Measurements from ENCODE around the gene RALGPS1. TPM values are rescaled to one million over a fixed set of nuclear protein-coding genes. Genes with fewer than 3 reads are reported as not detected.

RALGPS1 gene
- total RNA-seq, 1 experiment from 2014 or later: 28.5 TPM

DNA sequence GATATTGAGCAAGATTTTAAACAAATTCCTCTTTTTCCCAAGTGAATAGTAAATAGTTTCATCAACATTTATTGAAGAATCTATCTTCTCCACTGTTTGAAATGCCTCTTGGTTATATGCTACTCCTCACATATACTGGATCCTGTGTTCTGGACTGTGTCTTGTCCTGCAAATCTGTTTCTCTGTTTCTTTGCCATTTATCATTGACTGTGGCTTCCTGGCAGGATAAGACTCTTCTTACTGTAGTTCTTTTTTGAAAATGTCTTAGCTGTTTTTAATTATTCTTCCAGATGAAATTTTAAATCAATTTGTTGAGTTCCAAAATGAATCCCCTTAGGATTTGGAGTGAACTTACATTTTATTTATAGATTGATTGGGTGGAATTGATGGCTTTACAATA, 27.8 kb downstream of the RALGPS1 start:
- no peak for DNase-seq (ENCODE audit: low spot score)
- Mint-ChIP-seq H3K27me3 (ENCODE audit: low read depth) (no peaks in the 10 kb centered on the region; the same call in 1 of the 2 replicates), H3K27ac (no peak overlapping the region), H3K4me3 (no peak overlapping the region), H3K4me1 (peaks cover 20% of the 10 kb centered on the region), H3K36me3 (peaks cover under 1% of the 10 kb centered on the region; the same call in 1 of the 2 replicates), H3K9me3 (peaks cover 1% of the 10 kb centered on the region)
- ATAC-seq: no peak
- ChIA-PET CTCF (interaction anchor here (0.8 to 3.8 kb wide), 7 partner anchors 9 to 268 kb away, joined by 3 to 60 read pairs (median 4); no protein-coding TSS in a partner anchor), POLR2A (no interaction called here)
- no peak for TF ChIP-seq JAZF1 (CRISPR knock-in tag; IDR thresholded peaks at IDR 0.05)
- TF ChIP-seq HMGA2 (CRISPR knock-in tag; IDR thresholded peaks at IDR 0.05): no peak
- no peak for TF ChIP-seq ZNF416 (CRISPR knock-in tag; IDR thresholded peaks at IDR 0.05)
- TF ChIP-seq, protein P1, sequence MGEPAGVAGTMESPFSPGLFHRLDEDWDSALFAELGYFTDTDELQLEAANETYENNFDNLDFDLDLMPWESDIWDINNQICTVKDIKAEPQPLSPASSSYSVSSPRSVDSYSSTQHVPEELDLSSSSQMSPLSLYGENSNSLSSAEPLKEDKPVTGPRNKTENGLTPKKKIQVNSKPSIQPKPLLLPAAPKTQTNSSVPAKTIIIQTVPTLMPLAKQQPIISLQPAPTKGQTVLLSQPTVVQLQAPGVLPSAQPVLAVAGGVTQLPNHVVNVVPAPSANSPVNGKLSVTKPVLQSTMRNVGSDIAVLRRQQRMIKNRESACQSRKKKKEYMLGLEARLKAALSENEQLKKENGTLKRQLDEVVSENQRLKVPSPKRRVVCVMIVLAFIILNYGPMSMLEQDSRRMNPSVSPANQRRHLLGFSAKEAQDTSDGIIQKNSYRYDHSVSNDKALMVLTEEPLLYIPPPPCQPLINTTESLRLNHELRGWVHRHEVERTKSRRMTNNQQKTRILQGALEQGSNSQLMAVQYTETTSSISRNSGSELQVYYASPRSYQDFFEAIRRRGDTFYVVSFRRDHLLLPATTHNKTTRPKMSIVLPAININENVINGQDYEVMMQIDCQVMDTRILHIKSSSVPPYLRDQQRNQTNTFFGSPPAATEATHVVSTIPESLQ (CRISPR knock-in tag; IDR thresholded peaks at IDR 0.05): no peak
- TF ChIP-seq, protein P2, sequence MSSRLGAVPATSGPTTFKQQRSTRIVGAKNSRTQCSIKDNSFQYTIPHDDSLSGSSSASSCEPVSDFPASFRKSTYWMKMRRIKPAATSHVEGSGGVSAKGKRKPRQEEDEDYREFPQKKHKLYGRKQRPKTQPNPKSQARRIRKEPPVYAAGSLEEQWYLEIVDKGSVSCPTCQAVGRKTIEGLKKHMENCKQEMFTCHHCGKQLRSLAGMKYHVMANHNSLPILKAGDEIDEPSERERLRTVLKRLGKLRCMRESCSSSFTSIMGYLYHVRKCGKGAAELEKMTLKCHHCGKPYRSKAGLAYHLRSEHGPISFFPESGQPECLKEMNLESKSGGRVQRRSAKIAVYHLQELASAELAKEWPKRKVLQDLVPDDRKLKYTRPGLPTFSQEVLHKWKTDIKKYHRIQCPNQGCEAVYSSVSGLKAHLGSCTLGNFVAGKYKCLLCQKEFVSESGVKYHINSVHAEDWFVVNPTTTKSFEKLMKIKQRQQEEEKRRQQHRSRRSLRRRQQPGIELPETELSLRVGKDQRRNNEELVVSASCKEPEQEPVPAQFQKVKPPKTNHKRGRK (CRISPR knock-in tag; IDR thresholded peaks at IDR 0.05; ENCODE audit: borderline replicate concordance): no peak
- no peak for TF ChIP-seq NR1H2 (CRISPR knock-in tag; IDR thresholded peaks at IDR 0.05)
- TF ChIP-seq, protein P3, sequence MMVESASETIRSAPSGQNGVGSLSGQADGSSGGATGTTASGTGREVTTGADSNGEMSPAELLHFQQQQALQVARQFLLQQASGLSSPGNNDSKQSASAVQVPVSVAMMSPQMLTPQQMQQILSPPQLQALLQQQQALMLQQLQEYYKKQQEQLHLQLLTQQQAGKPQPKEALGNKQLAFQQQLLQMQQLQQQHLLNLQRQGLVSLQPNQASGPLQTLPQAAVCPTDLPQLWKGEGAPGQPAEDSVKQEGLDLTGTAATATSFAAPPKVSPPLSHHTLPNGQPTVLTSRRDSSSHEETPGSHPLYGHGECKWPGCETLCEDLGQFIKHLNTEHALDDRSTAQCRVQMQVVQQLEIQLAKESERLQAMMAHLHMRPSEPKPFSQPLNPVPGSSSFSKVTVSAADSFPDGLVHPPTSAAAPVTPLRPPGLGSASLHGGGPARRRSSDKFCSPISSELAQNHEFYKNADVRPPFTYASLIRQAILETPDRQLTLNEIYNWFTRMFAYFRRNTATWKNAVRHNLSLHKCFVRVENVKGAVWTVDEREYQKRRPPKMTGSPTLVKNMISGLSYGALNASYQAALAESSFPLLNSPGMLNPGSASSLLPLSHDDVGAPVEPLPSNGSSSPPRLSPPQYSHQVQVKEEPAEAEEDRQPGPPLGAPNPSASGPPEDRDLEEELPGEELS (CRISPR knock-in tag; IDR thresholded peaks at IDR 0.05): no peak
- TF ChIP-seq GRHL2 (CRISPR knock-in tag; IDR thresholded peaks at IDR 0.05; ENCODE audit: insufficient replicate concordance, severe bottlenecking): no peak
- no peak for TF ChIP-seq GABPB1 (CRISPR knock-in tag; IDR thresholded peaks at IDR 0.05)
- TF ChIP-seq, protein P4, sequence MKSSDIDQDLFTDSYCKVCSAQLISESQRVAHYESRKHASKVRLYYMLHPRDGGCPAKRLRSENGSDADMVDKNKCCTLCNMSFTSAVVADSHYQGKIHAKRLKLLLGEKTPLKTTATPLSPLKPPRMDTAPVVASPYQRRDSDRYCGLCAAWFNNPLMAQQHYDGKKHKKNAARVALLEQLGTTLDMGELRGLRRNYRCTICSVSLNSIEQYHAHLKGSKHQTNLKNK (CRISPR knock-in tag; IDR thresholded peaks at IDR 0.05): no peak
- no peak for TF ChIP-seq EMX1 (CRISPR knock-in tag; IDR thresholded peaks at IDR 0.05)
- no peak for TF ChIP-seq JUN (CRISPR knock-in tag; IDR thresholded peaks at IDR 0.05)
- TF ChIP-seq ZNF138 (CRISPR knock-in tag; conservative IDR thresholded peaks at IDR 0.05): no peak
- no peak for TF ChIP-seq OVOL2 (CRISPR knock-in tag; IDR thresholded peaks at IDR 0.05; ENCODE audit: borderline replicate concordance)
- TF ChIP-seq MXD4 (CRISPR knock-in tag; IDR thresholded peaks at IDR 0.05; ENCODE audit: borderline replicate concordance): no peak
- TF ChIP-seq FOXJ3 (CRISPR knock-in tag; IDR thresholded peaks at IDR 0.05; ENCODE audit: borderline replicate concordance): no peak
- TF ChIP-seq, protein P5, sequence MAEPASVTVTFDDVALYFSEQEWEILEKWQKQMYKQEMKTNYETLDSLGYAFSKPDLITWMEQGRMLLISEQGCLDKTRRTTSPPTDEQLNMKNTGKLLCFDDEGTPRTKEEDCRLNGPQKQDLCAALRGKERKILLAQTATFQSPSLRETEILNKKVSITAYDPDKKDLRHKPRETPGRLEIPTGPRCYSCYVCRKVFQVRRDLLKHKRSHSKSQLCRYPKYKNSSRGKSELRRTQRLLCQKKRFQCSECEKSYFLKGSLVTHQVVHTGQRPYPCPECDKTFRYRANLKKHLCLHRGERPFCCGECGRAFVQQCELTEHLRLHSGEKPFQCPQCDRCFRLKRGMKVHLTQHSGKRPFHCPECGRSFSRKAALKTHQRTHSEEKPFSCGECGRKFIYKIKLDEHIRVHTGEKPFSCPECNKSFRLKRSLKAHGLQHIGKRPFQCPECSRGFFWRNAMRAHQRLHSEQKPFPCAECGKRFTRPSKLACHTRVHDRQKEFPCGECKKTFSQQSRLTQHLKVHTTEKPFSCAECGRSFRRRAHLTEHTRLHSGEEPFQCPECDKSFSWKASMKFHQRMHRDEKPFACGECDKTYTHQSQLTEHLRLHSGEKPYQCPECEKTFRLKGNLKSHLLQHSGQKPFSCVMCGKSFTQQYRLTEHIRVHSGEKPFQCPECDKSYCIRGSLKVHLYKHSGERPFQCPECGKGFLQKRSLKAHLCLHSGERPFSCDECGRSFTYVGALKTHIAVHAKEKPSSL (CRISPR knock-in tag; conservative IDR thresholded peaks at IDR 0.05): no peak
- TF ChIP-seq, protein P6, sequence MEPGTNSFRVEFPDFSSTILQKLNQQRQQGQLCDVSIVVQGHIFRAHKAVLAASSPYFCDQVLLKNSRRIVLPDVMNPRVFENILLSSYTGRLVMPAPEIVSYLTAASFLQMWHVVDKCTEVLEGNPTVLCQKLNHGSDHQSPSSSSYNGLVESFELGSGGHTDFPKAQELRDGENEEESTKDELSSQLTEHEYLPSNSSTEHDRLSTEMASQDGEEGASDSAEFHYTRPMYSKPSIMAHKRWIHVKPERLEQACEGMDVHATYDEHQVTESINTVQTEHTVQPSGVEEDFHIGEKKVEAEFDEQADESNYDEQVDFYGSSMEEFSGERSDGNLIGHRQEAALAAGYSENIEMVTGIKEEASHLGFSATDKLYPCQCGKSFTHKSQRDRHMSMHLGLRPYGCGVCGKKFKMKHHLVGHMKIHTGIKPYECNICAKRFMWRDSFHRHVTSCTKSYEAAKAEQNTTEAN (CRISPR knock-in tag; IDR thresholded peaks at IDR 0.05): no peak
- TF ChIP-seq, protein P7, sequence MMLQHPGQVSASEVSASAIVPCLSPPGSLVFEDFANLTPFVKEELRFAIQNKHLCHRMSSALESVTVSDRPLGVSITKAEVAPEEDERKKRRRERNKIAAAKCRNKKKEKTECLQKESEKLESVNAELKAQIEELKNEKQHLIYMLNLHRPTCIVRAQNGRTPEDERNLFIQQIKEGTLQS (CRISPR knock-in tag; conservative IDR thresholded peaks at IDR 0.05): no peak
- TF ChIP-seq, protein P8, sequence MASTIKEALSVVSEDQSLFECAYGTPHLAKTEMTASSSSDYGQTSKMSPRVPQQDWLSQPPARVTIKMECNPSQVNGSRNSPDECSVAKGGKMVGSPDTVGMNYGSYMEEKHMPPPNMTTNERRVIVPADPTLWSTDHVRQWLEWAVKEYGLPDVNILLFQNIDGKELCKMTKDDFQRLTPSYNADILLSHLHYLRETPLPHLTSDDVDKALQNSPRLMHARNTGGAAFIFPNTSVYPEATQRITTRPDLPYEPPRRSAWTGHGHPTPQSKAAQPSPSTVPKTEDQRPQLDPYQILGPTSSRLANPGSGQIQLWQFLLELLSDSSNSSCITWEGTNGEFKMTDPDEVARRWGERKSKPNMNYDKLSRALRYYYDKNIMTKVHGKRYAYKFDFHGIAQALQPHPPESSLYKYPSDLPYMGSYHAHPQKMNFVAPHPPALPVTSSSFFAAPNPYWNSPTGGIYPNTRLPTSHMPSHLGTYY (CRISPR knock-in tag; IDR thresholded peaks at IDR 0.05): no peak
